HG03558 (cell line): Measurements from ENCODE around the gene GJB3.
"Not testable (repeated sequence)": the region's sequence is repeated elsewhere in the genome, so short reads cannot be mapped to it uniquely, and the experiment has no call there.

Experiments
- ATAC-seq: cut with Tn5 transposase; IDR thresholded peaks from one replicate; pipeline ENCODE4 v1.9.1; 2021; ENCODE audit warnings: moderate number of reproducible peaks; ENCODE audit not compliant: unreplicated experiment; ENCODE audit errors: extremely low read depth

GJB3 gene

GRCh38 chr1:34781071-34781843 lies at the start of gene GJB3:
GJB3 (plus strand) TSS chr1:34781214; CDS start chr1:34784763, 3,549 bp downstream.
- no peak for ATAC-seq

GRCh38 chr1:34732831-34733230 lies 48.2 kb upstream of the GJB3 start:
- ATAC-seq, result not testable (repeated sequence)

- ATAC-seq, result no peak
Measured at GRCh38 chr1:34736692-34737091, 44.3 kb upstream of the GJB3 start.

- not testable (repeated sequence) for ATAC-seq
Measured at GRCh38 chr1:34737236-34737635, 43.8 kb upstream of the GJB3 start.

- ATAC-seq, result no peak
Measured at GRCh38 chr1:34739613-34740012, 41.4 kb upstream of the GJB3 start.

GRCh38 chr1:34740161-34740868 lies 40.7 kb upstream of the GJB3 start:
- no peak for ATAC-seq

GRCh38 chr1:34742667-34743270 lies 38.2 kb upstream of the GJB3 start:
- no peak for ATAC-seq

GRCh38 chr1:34743775-34744174 lies 37.2 kb upstream of the GJB3 start:
- no peak for ATAC-seq

GRCh38 chr1:34744851-34745250 lies 36.2 kb upstream of the GJB3 start:
- ATAC-seq, result no peak

GRCh38 chr1:34745666-34746065 lies 35.3 kb upstream of the GJB3 start:
- no peak for ATAC-seq

- no peak for ATAC-seq
Measured at GRCh38 chr1:34746101-34746500, 34.9 kb upstream of the GJB3 start.

- no peak for ATAC-seq
Measured at GRCh38 chr1:34746785-34747637, 34.0 kb upstream of the GJB3 start.

- no peak for ATAC-seq
Measured at GRCh38 chr1:34747638-34747941, 33.4 kb upstream of the GJB3 start.

GRCh38 chr1:34749992-34750391 lies 31.0 kb upstream of the GJB3 start:
- ATAC-seq, result no peak

- ATAC-seq, result no peak
Measured at GRCh38 chr1:34750610-34751009, 30.4 kb upstream of the GJB3 start.

- no peak for ATAC-seq
Measured at GRCh38 chr1:34753163-34753562, 27.9 kb upstream of the GJB3 start.

GRCh38 chr1:34754964-34755637 lies 25.9 kb upstream of the GJB3 start, which contains the start of gene GJB5:
GJB5 (plus strand) TSS chr1:34755047; CDS start chr1:34757331, 2,284 bp downstream.
- ATAC-seq, result no peak

- ATAC-seq, result no peak
Measured at GRCh38 chr1:34755961-34756360, 25.1 kb upstream of the GJB3 start.

GRCh38 chr1:34757386-34757785 lies 23.6 kb upstream of the GJB3 start:
- no peak for ATAC-seq

- ATAC-seq, result no peak
Measured at GRCh38 chr1:34758751-34759150, 22.3 kb upstream of the GJB3 start.
